Astrocyte (in vitro differentiated cells and primary cell): ENCODE data around the gene MGMT. TPM values are rescaled to one million over a fixed set of nuclear protein-coding genes. Genes with fewer than 3 reads are reported as not detected.

Source experiments
- DNase-seq: peaks from one replicate; pipeline ENCODE4 v3.0.0-alpha.2; 2010; ENCODE audit warnings: low read depth
- FAIRE-seq: peaks from 2 replicates; lab custom pipeline; 2011; peaks lifted over from hg19 to GRCh38; lab: Jason Lieb, UNC
- H2AFZ ChIP-seq: 2 replicates; pipeline ENCODE4 v1.6.0; 2012; ENCODE audit warnings: low read depth, low read length, inconsistent platforms
- H3K27ac ChIP-seq: 2 replicates; pipeline ENCODE4 v1.5.1; 2011; ENCODE audit warnings: low read depth, low read length, inconsistent platforms
- H3K27me3 ChIP-seq: 2 replicates; pipeline ENCODE4 v1.6.0; 2011; ENCODE audit warnings: low read length, inconsistent platforms; ENCODE audit not compliant: insufficient read depth
- H3K36me3 ChIP-seq: 2 replicates; pipeline ENCODE4 v1.5.1; 2011; ENCODE audit warnings: low read length, inconsistent platforms; ENCODE audit not compliant: insufficient read depth
- H3K4me1 ChIP-seq: 2 replicates; pipeline ENCODE4 v1.5.1; 2011; ENCODE audit warnings: low read length, inconsistent platforms; ENCODE audit not compliant: insufficient read depth
- H3K4me2 ChIP-seq: 2 replicates; pipeline ENCODE4 v1.6.0; 2012; ENCODE audit warnings: low read length, inconsistent platforms
- H3K4me3 ChIP-seq: 2 replicates; pipeline ENCODE4 v1.5.1; 2011; ENCODE audit warnings: low read depth, mild to moderate bottlenecking, low read length, inconsistent platforms; ENCODE audit not compliant: insufficient read depth
- H3K79me2 ChIP-seq: 2 replicates; pipeline ENCODE4 v1.6.0; 2012; ENCODE audit warnings: mild to moderate bottlenecking, low read length, inconsistent platforms; ENCODE audit not compliant: insufficient read depth
- H3K9ac ChIP-seq: 2 replicates; pipeline ENCODE4 v1.6.0; 2012; ENCODE audit warnings: mild to moderate bottlenecking, low read length, inconsistent platforms
- H3K9me3 ChIP-seq: 2 replicates; pipeline ENCODE4 v1.5.1; 2012; ENCODE audit warnings: low read depth, mild to moderate bottlenecking, low read length, inconsistent platforms; ENCODE audit not compliant: insufficient read depth
- H4K20me1 ChIP-seq: 2 replicates; pipeline ENCODE4 v1.6.0; 2012; ENCODE audit warnings: low read length, inconsistent platforms; ENCODE audit not compliant: insufficient read depth
- H3K27ac Mint-ChIP-seq: one replicate; pipeline ENCODE4 v1.8.0; 2021; ENCODE audit warnings: mild to moderate bottlenecking, mixed read lengths; ENCODE audit not compliant: unreplicated experiment
- H3K27me3 Mint-ChIP-seq: one replicate; pipeline ENCODE4 v1.8.0; 2021; ENCODE audit warnings: low read depth, mixed read lengths; ENCODE audit not compliant: unreplicated experiment
- H3K36me3 Mint-ChIP-seq: one replicate; pipeline ENCODE4 v1.8.0; 2021; ENCODE audit warnings: low read depth, mixed read lengths; ENCODE audit not compliant: unreplicated experiment
- H3K4me1 Mint-ChIP-seq: one replicate; pipeline ENCODE4 v1.8.0; 2021; ENCODE audit warnings: low read depth, mixed read lengths; ENCODE audit not compliant: unreplicated experiment
- H3K4me3 Mint-ChIP-seq: one replicate; pipeline ENCODE4 v1.8.0; 2021; ENCODE audit warnings: mild to moderate bottlenecking, moderate library complexity, mixed read lengths; ENCODE audit not compliant: unreplicated experiment
- H3K9me3 Mint-ChIP-seq: one replicate; pipeline ENCODE4 v1.8.0; 2021; ENCODE audit warnings: mild to moderate bottlenecking, mixed read lengths; ENCODE audit not compliant: unreplicated experiment
- CTCF ChIP-seq: IDR thresholded peaks from 2 replicates; pipeline ENCODE4 v1.5.1; 2011; ENCODE audit warnings: low read depth, mild to moderate bottlenecking, inconsistent platforms, low read length, moderate library complexity; ENCODE audit not compliant: insufficient read depth
- EZH2 ChIP-seq: IDR thresholded peaks from 2 replicates; pipeline ENCODE4 v1.6.1; 2012; ENCODE audit warnings: mild to moderate bottlenecking, low read length, inconsistent platforms; ENCODE audit not compliant: insufficient read depth
- total RNA-seq: library from RNA; stranded (reverse); gene quantifications from 2 replicates; pipeline ENCODE4 v1.2.1, GENCODE V29; 2021

Gene MGMT
- total RNA-seq, 1 donor from 2014 or later = 9.5 TPM

GRCh38 chr10:129641982-129642381, 174.9 kb downstream of the MGMT start:
- Histone ChIP-seq H3K4me1 (no peaks in the 10 kb centered on the region), H3K27ac (no peak overlapping the region), H3K36me3 (no peaks in the 10 kb centered on the region), H3K9ac (no peak overlapping the region), H3K4me3 (no peak overlapping the region), H2AFZ (no peak overlapping the region), H3K27me3 (no peaks in the 10 kb centered on the region), H3K9me3 (peaks cover 5% of the 10 kb centered on the region), H3K4me2 (no peak overlapping the region), H3K79me2 (no peaks in the 10 kb centered on the region), H4K20me1 (no peaks in the 10 kb centered on the region)
- Mint-ChIP-seq H3K4me1 (peaks cover 12% of the 10 kb centered on the region), H3K36me3 (no peaks in the 10 kb centered on the region), H3K4me3 (no peak overlapping the region), H3K9me3 (peaks cover 2% of the 10 kb centered on the region), H3K27ac (peak overlapping the region; percentile 47), H3K27me3 (peaks cover 2% of the 10 kb centered on the region)
- FAIRE-seq (no peak), DNase-seq (no peak)
- TF ChIP-seq CTCF (no peak), EZH2 (no peak)

- FAIRE-seq = no peak
- Histone ChIP-seq H3K36me3 (no peaks in the 10 kb centered on the region), H3K9ac (no peak overlapping the region), H3K79me2 (no peaks in the 10 kb centered on the region), H3K27ac (no peak overlapping the region), H4K20me1 (no peaks in the 10 kb centered on the region), H3K4me3 (no peak overlapping the region), H3K9me3 (peaks cover 5% of the 10 kb centered on the region), H2AFZ (no peak overlapping the region), H3K4me2 (no peak overlapping the region), H3K4me1 (no peaks in the 10 kb centered on the region), H3K27me3 (no peaks in the 10 kb centered on the region)
- Mint-ChIP-seq H3K9me3 (peaks cover 2% of the 10 kb centered on the region), H3K27ac (no peak overlapping the region), H3K27me3 (peaks cover 4% of the 10 kb centered on the region), H3K4me1 (peaks cover 12% of the 10 kb centered on the region), H3K36me3 (no peaks in the 10 kb centered on the region), H3K4me3 (no peak overlapping the region)
- DNase-seq = no peak
- TF ChIP-seq CTCF (no peak), EZH2 (no peak)
Observed at GRCh38 chr10:129642427-129642826, 175.4 kb downstream of the MGMT start.

- Histone ChIP-seq H3K79me2 (no peaks in the 10 kb centered on the region), H3K9me3 (peaks cover 2% of the 10 kb centered on the region), H3K4me2 (no peak overlapping the region), H3K4me3 (no peak overlapping the region), H3K9ac (no peak overlapping the region), H3K4me1 (no peaks in the 10 kb centered on the region), H2AFZ (no peak overlapping the region), H3K36me3 (no peaks in the 10 kb centered on the region), H3K27ac (no peak overlapping the region), H4K20me1 (no peaks in the 10 kb centered on the region), H3K27me3 (no peaks in the 10 kb centered on the region)
- FAIRE-seq (no peak), DNase-seq (no peak)
- Mint-ChIP-seq H3K4me1 (peaks cover 12% of the 10 kb centered on the region), H3K36me3 (no peaks in the 10 kb centered on the region), H3K9me3 (peaks cover 2% of the 10 kb centered on the region), H3K27ac (no peak overlapping the region), H3K27me3 (peaks cover 4% of the 10 kb centered on the region), H3K4me3 (no peak overlapping the region)
- TF ChIP-seq EZH2 (no peak), CTCF (no peak)
Observed at GRCh38 chr10:129643266-129643665, 176.2 kb downstream of the MGMT start.
